GM12878 (cell line): Measurements from ENCODE around the gene PNMA5.

ENCODE experiments used
- CTCF ChIP-seq, 3 experiments: IDR thresholded peaks in 2 of 3; conservative IDR thresholded peaks in 1 of 3; 2 replicates each; pipeline ENCODE4 v1.5.1; 2011; ENCODE audit warnings: low read depth in 3 of 3, low read length in 3 of 3, mild to moderate bottlenecking in 3 of 3, control low read depth in 2 of 3, moderate library complexity in 2 of 3, inconsistent platforms in 1 of 3, mixed read lengths in 1 of 3; ENCODE audit not compliant: control insufficient read depth in 2 of 3, insufficient read depth in 1 of 3; ENCODE audit errors: extremely low read depth in 1 of 3
- ELK1 ChIP-seq: IDR thresholded peaks from 2 replicates; pipeline ENCODE4 v1.6.1; 2012; ENCODE audit warnings: low read depth, low read length, improper control_type of control experiment
- NR2F1 ChIP-seq: fragments of 450-650 bp; conservative IDR thresholded peaks from 2 replicates; pipeline ENCODE4 v1.6.1; 2017; ENCODE audit warnings: mild to moderate bottlenecking
- POLR2A ChIP-seq: IDR thresholded peaks from 2 replicates; pipeline ENCODE4 v1.6.1; 2011; ENCODE audit warnings: low read depth, mild to moderate bottlenecking, low read length
- POLR2AphosphoS5 ChIP-seq: IDR thresholded peaks from 2 replicates; pipeline ENCODE4 v1.6.1; 2011; ENCODE audit warnings: mild to moderate bottlenecking, low read length, inconsistent platforms
- SRF ChIP-seq, 2 experiments: IDR thresholded peaks; 2 replicates each; pipeline ENCODE4 v1.6.1; 2011; ENCODE audit warnings: low read depth in 2 of 2, low read length in 2 of 2, mild to moderate bottlenecking in 1 of 2, moderate library complexity in 1 of 2
- TCF7 ChIP-seq: IDR thresholded peaks from 2 replicates; pipeline ENCODE4 v1.6.1; 2014; ENCODE audit warnings: antibody characterized with exemption, borderline replicate concordance
- ZBTB11 ChIP-seq: fragments of 450-650 bp; formaldehyde crosslinking; IDR thresholded peaks from 2 replicates; pipeline ENCODE4 v1.5.0; 2022; ENCODE audit warnings: mild to moderate bottlenecking, missing genetic modification characterization
- ZBTB4 ChIP-seq: fragments of 450-650 bp; formaldehyde crosslinking; IDR thresholded peaks from 2 replicates; pipeline ENCODE4 v1.4.0; 2022; ENCODE audit warnings: mild to moderate bottlenecking, moderate library complexity
- ZSCAN29 ChIP-seq: fragments of 450-650 bp; IDR thresholded peaks from 2 replicates; pipeline ENCODE4 v1.6.1; 2017; ENCODE audit warnings: mild to moderate bottlenecking, moderate library complexity
- ZZZ3 ChIP-seq: IDR thresholded peaks from 2 replicates; pipeline ENCODE4 v1.6.1; 2011; ENCODE audit warnings: low read depth; ENCODE audit not compliant: control insufficient read depth, insufficient read length

- TF ChIP-seq ZBTB4 (CRISPR knock-in tag) (no peak), ZBTB11 (no peak), NR2F1 (no peak), ZZZ3 (no peak), TCF7 (no peak), SRF (IDR thresholded peaks at IDR 0.05; ENCODE audit: low read depth in 2 of 2, low read length in 2 of 2) (no peak), CTCF (IDR thresholded peaks at IDR 0.05 in 2 of 3, conservative IDR thresholded peaks at IDR 0.05 in 1 of 3; ENCODE audit: control insufficient read depth in 2 of 3, extremely low read depth in 1 of 3, insufficient read depth in 1 of 3, low read depth in 3 of 3, low read length in 3 of 3) (no peak), POLR2A (no peak), ZSCAN29 (no peak), POLR2AphosphoS5 (no peak), ELK1 (no peak)
Observed at GRCh38 chrX:152950786-152951185, 43.1 kb downstream of the PNMA5 start.
